HCT116 (cell line): ENCODE measurements around the gene DDX23. TPM values are rescaled to one million over a fixed set of nuclear protein-coding genes. Genes with fewer than 3 reads are reported as not detected.

Source experiments
- ATAC-seq: fragments of 200-7000 bp; cut with Tn5 transposase; 2 replicates; pipeline ENCODE4 v1.9.1; 2020; ENCODE audit warnings: mild to moderate bottlenecking, moderate library complexity
- BruUV-seq: library from RNA; stranded (reverse); fragments of 400-500 nt; replicated peaks from 2 replicates; lab custom pipeline; 2021; lab: Mats Ljungman, UMichigan
- CTCF ChIA-PET: fragments of 300-600 bp; sonication (Branson Sonifier 250); formaldehyde crosslinking; loops from one replicate; lab custom pipeline; 2021; ENCODE audit warnings: antibody characterized with exemption; lab: Charles Lee
- POLR2A ChIA-PET: fragments of 300-600, 350-600 bp; sonication (Branson Sonifier 250); formaldehyde crosslinking; loops from one replicate; lab custom pipeline; 2021; ENCODE audit warnings: antibody characterized with exemption; lab: Charles Lee
- RAD21 ChIA-PET, 2 experiments: fragments of 300-600 bp; sonication (Branson Sonifier 250); formaldehyde crosslinking; loops; one replicate each; lab custom pipeline; 2023; ENCODE audit warnings: low total read pairs in 2 of 2; ENCODE audit not compliant: uncharacterized antibody in 2 of 2, unreplicated experiment in 2 of 2, low non-redundant PET in 1 of 2; lab: Charles Lee
- DNase-seq: peaks from one replicate; pipeline ENCODE4 v3.0.0-alpha.2; 2010; ENCODE audit warnings: low read depth, low spot score
- H2AFZ ChIP-seq: fragments of 200-600 bp; shearing (Covaris generic), sonication (generic); 2 replicates; pipeline ENCODE4 v1.6.1; 2017; ENCODE audit warnings: low read depth, mixed run types, mixed read lengths, antibody characterized with exemption, low read length; ENCODE audit not compliant: poor library complexity, severe bottlenecking
- H3K27ac ChIP-seq: 2 replicates; pipeline ENCODE4 v1.5.1; 2012; ENCODE audit warnings: low read depth, low read length
- H3K27me3 ChIP-seq: fragments of 200-600 bp; sonication (generic); 2 replicates; pipeline ENCODE4 v1.6.1; 2016; ENCODE audit warnings: mixed run types, low read length, mixed read lengths; ENCODE audit not compliant: insufficient read depth
- H3K36me3 ChIP-seq, 2 experiments: fragments of 200-500 bp in 1 of 2; fragments of 200-600 bp in 1 of 2; sonication (Bioruptor generic) in 1 of 2; sonication (generic) in 1 of 2; 2 replicates each; pipeline versions ENCODE4 v1.5.1 to v1.6.1; 2014 to 2016; ENCODE audit warnings: low read length in 2 of 2, inconsistent platforms in 1 of 2, mixed read lengths in 1 of 2, mixed run types in 1 of 2; ENCODE audit not compliant: insufficient read depth in 2 of 2, control insufficient read depth in 1 of 2
- H3K4me1 ChIP-seq, 2 experiments: fragments of 200-600 bp in 1 of 2; sonication (generic) in 1 of 2; 2 replicates each; pipeline versions ENCODE4 v1.5.1 to v1.6.1; 2012 to 2017; ENCODE audit warnings: low read length in 2 of 2, inconsistent platforms in 1 of 2, mild to moderate bottlenecking in 1 of 2, mixed read lengths in 1 of 2, mixed run types in 1 of 2, moderate library complexity in 1 of 2; ENCODE audit not compliant: insufficient read depth in 2 of 2, control insufficient read depth in 1 of 2
- H3K4me2 ChIP-seq: fragments of 200-600 bp; sonication (generic); 2 replicates; pipeline ENCODE4 v1.6.1; 2017; ENCODE audit warnings: mixed run types, low read length, mixed read lengths
- H3K4me3 ChIP-seq, 2 experiments: fragments of 200-600 bp in 1 of 2; sonication (generic) in 1 of 2; replicated peaks in 1 of 2; 2 replicates each; pipeline ENCODE4 v1.5.1; 2011 to 2016; ENCODE audit warnings: low read length in 2 of 2, control low read depth in 1 of 2, low read depth in 1 of 2, mild to moderate bottlenecking in 1 of 2, mixed read lengths in 1 of 2, mixed run types in 1 of 2
- H3K79me2 ChIP-seq: fragments of 200-600 bp; sonication (generic); 2 replicates; pipeline ENCODE4 v1.6.1; 2017; ENCODE audit warnings: mild to moderate bottlenecking, mixed run types, low read length, moderate library complexity, mixed read lengths; ENCODE audit not compliant: insufficient read depth
- H3K9ac ChIP-seq: fragments of 200-600 bp; sonication (generic); 2 replicates; pipeline ENCODE4 v1.6.1; 2016; ENCODE audit warnings: low read length, mixed read lengths
- H3K9me2 ChIP-seq: fragments of 200-600 bp; sonication (generic), shearing (Covaris generic); 2 replicates; pipeline ENCODE4 v1.6.1; 2017; ENCODE audit warnings: mixed run types, mild to moderate bottlenecking, moderate library complexity; ENCODE audit not compliant: insufficient read depth
- H3K9me3 ChIP-seq, 2 experiments: fragments of 200-500 bp in 1 of 2; fragments of 200-600 bp in 1 of 2; sonication (Bioruptor generic) in 1 of 2; sonication (generic) in 1 of 2; 2 replicates each; pipeline ENCODE4 v1.6.1; 2014 to 2017; ENCODE audit warnings: low read length in 2 of 2, mixed read lengths in 2 of 2, inconsistent platforms in 1 of 2, low read depth in 1 of 2, mild to moderate bottlenecking in 1 of 2, mixed run types in 1 of 2, moderate library complexity in 1 of 2; ENCODE audit not compliant: control insufficient read depth in 1 of 2, insufficient read depth in 1 of 2
- H4K20me1 ChIP-seq: fragments of 200-600 bp; sonication (generic), shearing (Covaris generic); 2 replicates; pipeline ENCODE4 v1.6.1; 2017; ENCODE audit warnings: mixed run types, mild to moderate bottlenecking, moderate library complexity; ENCODE audit not compliant: insufficient read depth
- CBX3 ChIP-seq: IDR thresholded peaks from 2 replicates; pipeline ENCODE4 v1.6.1; 2012; ENCODE audit warnings: low read depth
- CEBPB ChIP-seq: IDR thresholded peaks from 2 replicates; pipeline ENCODE4 v1.6.1; 2012; ENCODE audit warnings: low read depth
- EGR1 ChIP-seq: IDR thresholded peaks from 2 replicates; pipeline ENCODE4 v1.6.1; 2012; ENCODE audit warnings: low read depth
- ELF1 ChIP-seq: IDR thresholded peaks from 2 replicates; pipeline ENCODE4 v1.6.1; 2012; ENCODE audit warnings: low read depth, borderline replicate concordance
- EZH2 ChIP-seq: fragments of 200-600 bp; sonication (generic); IDR thresholded peaks from 2 replicates; pipeline ENCODE4 v1.6.1; 2017; ENCODE audit warnings: antibody characterized with exemption, mixed run types
- EZH2phosphoT487 ChIP-seq: fragments of 200-600 bp; IDR thresholded peaks from 2 replicates; pipeline ENCODE4 v1.6.1; 2018; ENCODE audit warnings: antibody characterized with exemption, borderline replicate concordance
- FOSL1 ChIP-seq: IDR thresholded peaks from 2 replicates; pipeline ENCODE4 v1.6.1; 2012; ENCODE audit warnings: low read depth
- JUND ChIP-seq: IDR thresholded peaks from 2 replicates; pipeline ENCODE4 v1.6.1; 2012
- POLR2A ChIP-seq: IDR thresholded peaks from 2 replicates; pipeline ENCODE4 v1.7.0; 2011; ENCODE audit warnings: borderline replicate concordance; ENCODE audit not compliant: insufficient read depth, insufficient read length; ENCODE audit errors: extremely low read depth
- POLR2AphosphoS5 ChIP-seq: IDR thresholded peaks from 2 replicates; pipeline ENCODE4 v1.6.1; 2011; ENCODE audit warnings: mild to moderate bottlenecking, low read depth, low read length, moderate library complexity
- SP1 ChIP-seq: IDR thresholded peaks from 2 replicates; pipeline ENCODE4 v1.6.1; 2012; ENCODE audit warnings: low read depth
- SRF ChIP-seq: IDR thresholded peaks from 2 replicates; pipeline ENCODE4 v1.6.1; 2012; ENCODE audit warnings: low read depth
- TCF7L2 ChIP-seq: IDR thresholded peaks from 2 replicates; pipeline ENCODE4 v1.7.0; 2011; ENCODE audit warnings: borderline replicate concordance, inconsistent platforms; ENCODE audit not compliant: insufficient read depth, insufficient read length; ENCODE audit errors: extremely low read depth
- ZFX ChIP-seq: fragments of 450-650 bp; IDR thresholded peaks from 2 replicates; pipeline ENCODE4 v1.6.1; 2017
- ZNF274 ChIP-seq: fragments of 200-500 bp; sonication (Bioruptor generic); IDR thresholded peaks from 2 replicates; pipeline ENCODE4 v1.6.1; 2014; ENCODE audit warnings: mild to moderate bottlenecking, low read depth, low read length, inconsistent platforms
- intact Hi-C: fragments of 100-400 bp; cut with micrococcal nuclease; formaldehyde crosslinking; loops from 2 replicates; pipeline ENCODE4 v1.10.0; 2022
- total RNA-seq: library from RNA; stranded (reverse); gene quantifications from one replicate; pipeline ENCODE4 v1.2.1, GENCODE V29; 2021; ENCODE audit not compliant: unreplicated experiment
- TF ChIP-seq, protein P1 (sequence below): IDR thresholded peaks from 2 replicates; pipeline ENCODE4 v1.6.1; 2012; ENCODE audit warnings: low read depth
- TF ChIP-seq, protein P2 (sequence below): IDR thresholded peaks from 2 replicates; pipeline ENCODE4 v1.6.1; 2012
- TF ChIP-seq, protein P3 (sequence below): IDR thresholded peaks from 2 replicates; pipeline ENCODE4 v1.6.1; 2012
- TF ChIP-seq, protein P4 (sequence below): IDR thresholded peaks from 2 replicates; pipeline ENCODE4 v1.6.1; 2011; ENCODE audit warnings: mild to moderate bottlenecking, low read length, moderate library complexity; ENCODE audit not compliant: insufficient replicate concordance; ENCODE audit errors: extremely low read depth

DDX23 gene
- total RNA-seq, 1 experiment from 2014 or later, result 75.0 TPM

DNA sequence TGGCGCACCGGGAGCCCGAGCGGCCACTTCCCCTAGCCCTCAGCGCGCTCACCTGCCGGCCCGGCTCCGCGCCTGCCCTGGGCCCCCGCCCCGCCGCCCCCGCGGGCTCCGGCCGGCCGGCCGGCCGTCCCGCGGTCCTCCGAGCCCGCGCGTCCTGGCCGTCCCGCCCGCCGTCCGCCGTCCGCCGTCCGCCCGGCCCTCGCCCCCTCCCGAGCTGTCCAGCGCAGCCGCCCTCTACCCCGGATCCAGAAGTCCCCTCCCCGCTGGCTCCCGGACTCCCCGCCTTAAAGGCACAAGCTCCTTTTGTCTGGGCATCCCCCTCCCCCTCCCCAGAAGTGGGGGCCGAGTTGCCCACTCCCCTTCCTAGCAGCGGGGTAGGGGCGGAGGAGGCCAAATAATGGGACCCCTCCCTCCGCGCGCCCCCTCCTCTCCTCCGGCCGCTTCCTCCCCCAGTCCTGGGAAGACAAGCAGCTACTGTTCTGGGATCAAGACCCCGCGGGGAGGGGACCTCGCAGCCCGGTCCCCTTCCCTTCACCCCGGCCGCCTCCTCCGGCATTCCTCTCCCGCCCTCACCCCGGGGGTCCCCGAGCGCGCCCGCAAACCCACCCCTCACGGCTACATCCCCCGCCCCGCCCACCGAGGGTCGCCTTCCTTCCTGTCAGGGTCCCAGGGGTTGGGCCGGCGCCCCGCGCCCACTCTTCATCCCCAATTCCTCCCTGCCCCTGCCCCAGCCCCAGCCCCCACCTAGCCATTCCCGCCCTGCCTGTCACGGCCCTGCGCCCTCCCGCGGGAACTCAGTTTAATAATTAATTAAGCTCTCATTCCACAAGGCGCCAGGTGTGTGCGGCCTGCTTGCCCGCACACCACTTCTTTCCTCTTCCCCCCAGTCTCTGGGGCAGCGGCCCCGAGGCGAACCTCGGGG lies 62.8 kb downstream of the DDX23 start, which contains the start of gene ADCY6:
Gene ADCY6 (minus strand): TSS at position 236 of the 922 bp plus-strand sequence. CDS start 5,655 bp downstream, outside the sequence.
- H3K79me2 ChIP-seq, result peaks cover 23% of the 10 kb centered on the region
- no peaks in the 10 kb centered on the region for H3K9me3 ChIP-seq
- DNase-seq, result peak; percentile 29
- intact Hi-C loops, result no loop called here
- peak within 1 kb of the TSS; percentile 95 for H3K4me2 ChIP-seq
- H3K27ac ChIP-seq, result peak within 1 kb of the TSS; percentile 72
- H3K9me2 ChIP-seq, result no peaks in the 10 kb centered on the region
- H2AFZ ChIP-seq, result peak within 1 kb of the TSS; percentile 61
- RAD21 ChIA-PET, result interaction anchor here (0.6 to 1.6 kb wide), 2 partner anchors 36 to 668 kb away, joined by 5 read pairs; no protein-coding TSS in a partner anchor
- ATAC-seq, result peak; percentile 81
- BruUV-seq, result no TSS peak
- H4K20me1 ChIP-seq, result no peaks in the 10 kb centered on the region
- H3K4me1 ChIP-seq, result peaks cover 14 to 25% of the 10 kb centered on the region in 2 experiments
- H3K9ac ChIP-seq, result peak within 1 kb of the TSS; percentile 81
- no peaks in the 10 kb centered on the region for H3K27me3 ChIP-seq
- POLR2A ChIA-PET, result interaction anchor here (0.6 to 1.4 kb wide), 7 partner anchors 8 to 437 kb away, joined by 3 to 6 read pairs (median 3); no protein-coding TSS in a partner anchor
- CTCF ChIA-PET, result interaction anchor here (0.6 to 2.0 kb wide), 4 partner anchors 26 to 244 kb away, joined by 3 to 10 read pairs (median 4); no protein-coding TSS in a partner anchor
- no peaks in the 10 kb centered on the region for H3K36me3 ChIP-seq
- peak within 1 kb of the TSS; percentile 80 to 90 for H3K4me3 ChIP-seq
- TF ChIP-seq POLR2A (no peak), CBX3 (no peak), EZH2 (no peak), EZH2phosphoT487 (no peak), ZNF274 (no peak), POLR2AphosphoS5 (peak; percentile 66), SRF (no peak), JUND (no peak), FOSL1 (no peak), EGR1 (peak; percentile 40; the same call in 1 of the 2 replicates), ZFX (peak; percentile 49), TCF7L2 (no peak), CEBPB (no peak), SP1 (peak; percentile 32; the same call in 1 of the 2 replicates), ELF1 (no peak)
- TF ChIP-seq, protein P1, sequence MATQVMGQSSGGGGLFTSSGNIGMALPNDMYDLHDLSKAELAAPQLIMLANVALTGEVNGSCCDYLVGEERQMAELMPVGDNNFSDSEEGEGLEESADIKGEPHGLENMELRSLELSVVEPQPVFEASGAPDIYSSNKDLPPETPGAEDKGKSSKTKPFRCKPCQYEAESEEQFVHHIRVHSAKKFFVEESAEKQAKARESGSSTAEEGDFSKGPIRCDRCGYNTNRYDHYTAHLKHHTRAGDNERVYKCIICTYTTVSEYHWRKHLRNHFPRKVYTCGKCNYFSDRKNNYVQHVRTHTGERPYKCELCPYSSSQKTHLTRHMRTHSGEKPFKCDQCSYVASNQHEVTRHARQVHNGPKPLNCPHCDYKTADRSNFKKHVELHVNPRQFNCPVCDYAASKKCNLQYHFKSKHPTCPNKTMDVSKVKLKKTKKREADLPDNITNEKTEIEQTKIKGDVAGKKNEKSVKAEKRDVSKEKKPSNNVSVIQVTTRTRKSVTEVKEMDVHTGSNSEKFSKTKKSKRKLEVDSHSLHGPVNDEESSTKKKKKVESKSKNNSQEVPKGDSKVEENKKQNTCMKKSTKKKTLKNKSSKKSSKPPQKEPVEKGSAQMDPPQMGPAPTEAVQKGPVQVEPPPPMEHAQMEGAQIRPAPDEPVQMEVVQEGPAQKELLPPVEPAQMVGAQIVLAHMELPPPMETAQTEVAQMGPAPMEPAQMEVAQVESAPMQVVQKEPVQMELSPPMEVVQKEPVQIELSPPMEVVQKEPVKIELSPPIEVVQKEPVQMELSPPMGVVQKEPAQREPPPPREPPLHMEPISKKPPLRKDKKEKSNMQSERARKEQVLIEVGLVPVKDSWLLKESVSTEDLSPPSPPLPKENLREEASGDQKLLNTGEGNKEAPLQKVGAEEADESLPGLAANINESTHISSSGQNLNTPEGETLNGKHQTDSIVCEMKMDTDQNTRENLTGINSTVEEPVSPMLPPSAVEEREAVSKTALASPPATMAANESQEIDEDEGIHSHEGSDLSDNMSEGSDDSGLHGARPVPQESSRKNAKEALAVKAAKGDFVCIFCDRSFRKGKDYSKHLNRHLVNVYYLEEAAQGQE, result no peak
- TF ChIP-seq, protein P2, sequence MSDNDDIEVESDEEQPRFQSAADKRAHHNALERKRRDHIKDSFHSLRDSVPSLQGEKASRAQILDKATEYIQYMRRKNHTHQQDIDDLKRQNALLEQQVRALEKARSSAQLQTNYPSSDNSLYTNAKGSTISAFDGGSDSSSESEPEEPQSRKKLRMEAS, result peak; percentile 35
- TF ChIP-seq, protein P3, sequence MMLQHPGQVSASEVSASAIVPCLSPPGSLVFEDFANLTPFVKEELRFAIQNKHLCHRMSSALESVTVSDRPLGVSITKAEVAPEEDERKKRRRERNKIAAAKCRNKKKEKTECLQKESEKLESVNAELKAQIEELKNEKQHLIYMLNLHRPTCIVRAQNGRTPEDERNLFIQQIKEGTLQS, result no peak
- TF ChIP-seq, protein P4, sequence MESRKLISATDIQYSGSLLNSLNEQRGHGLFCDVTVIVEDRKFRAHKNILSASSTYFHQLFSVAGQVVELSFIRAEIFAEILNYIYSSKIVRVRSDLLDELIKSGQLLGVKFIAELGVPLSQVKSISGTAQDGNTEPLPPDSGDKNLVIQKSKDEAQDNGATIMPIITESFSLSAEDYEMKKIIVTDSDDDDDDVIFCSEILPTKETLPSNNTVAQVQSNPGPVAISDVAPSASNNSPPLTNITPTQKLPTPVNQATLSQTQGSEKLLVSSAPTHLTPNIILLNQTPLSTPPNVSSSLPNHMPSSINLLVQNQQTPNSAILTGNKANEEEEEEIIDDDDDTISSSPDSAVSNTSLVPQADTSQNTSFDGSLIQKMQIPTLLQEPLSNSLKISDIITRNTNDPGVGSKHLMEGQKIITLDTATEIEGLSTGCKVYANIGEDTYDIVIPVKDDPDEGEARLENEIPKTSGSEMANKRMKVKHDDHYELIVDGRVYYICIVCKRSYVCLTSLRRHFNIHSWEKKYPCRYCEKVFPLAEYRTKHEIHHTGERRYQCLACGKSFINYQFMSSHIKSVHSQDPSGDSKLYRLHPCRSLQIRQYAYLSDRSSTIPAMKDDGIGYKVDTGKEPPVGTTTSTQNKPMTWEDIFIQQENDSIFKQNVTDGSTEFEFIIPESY, result no peak
